ENCODE results near the gene NPIPB8. TPM values are rescaled to one million over a fixed set of nuclear protein-coding genes. Genes with fewer than 3 reads are reported as not detected.
"Not testable (repeated sequence)": the region's sequence is repeated elsewhere in the genome, so short reads cannot be mapped to it uniquely, and the experiment has no call there.

NPIPB8 gene
- total and polyA plus RNA-seq, 2 experiments from 2014 or later, result 0.14 TPM; not detected in 1

DNA sequence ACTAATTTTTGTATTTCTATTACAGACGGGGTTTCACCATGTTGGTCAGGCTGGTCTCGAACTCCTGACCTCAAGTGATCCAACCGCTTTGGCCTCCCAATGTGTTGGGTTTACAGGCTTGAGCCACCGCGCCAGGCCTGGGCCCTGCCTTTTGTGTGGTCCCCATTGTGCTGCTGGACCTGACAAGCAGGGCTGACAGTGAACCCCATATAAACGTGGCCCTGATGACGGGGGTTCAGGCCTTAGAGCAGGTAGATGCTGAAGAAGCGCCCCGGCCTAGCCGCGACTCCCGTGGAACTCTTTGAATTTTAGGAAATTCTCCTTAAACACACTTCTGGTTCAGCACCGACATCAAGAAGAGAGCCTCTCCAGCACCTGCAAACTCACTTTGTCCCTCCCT is 36.3 kb upstream of the NPIPB8 start:
- H3K9me3 Mint-ChIP-seq; H2AFZ ChIP-seq; H3K27me3 Mint-ChIP-seq (ENCODE audit: insufficient read depth, low read depth, poor library complexity); H3K27me3 ChIP-seq (ENCODE audit: insufficient read depth); H4K20me1 ChIP-seq (replicated peaks; ENCODE audit: insufficient read depth); H3K36me3 Mint-ChIP-seq (ENCODE audit: low read depth); H3F3A ChIP-seq (replicated peaks; ENCODE audit: low read depth); H3K4me1 ChIP-seq (ENCODE audit: insufficient read depth); H3K4me2 ChIP-seq; DNase-seq (ENCODE audit: low spot score); H3K79me2 ChIP-seq (replicated peaks; ENCODE audit: insufficient read depth); H3K27ac Mint-ChIP-seq; H3K27ac ChIP-seq (ENCODE audit: low read depth); ATAC-seq; H3K4me3 ChIP-seq; H3K36me3 ChIP-seq (ENCODE audit: insufficient read depth); H3K9me2 ChIP-seq (ENCODE audit: insufficient read depth): not testable (repeated sequence)
- Mint-ChIP-seq H3K4me3 (peak overlapping the region; percentile 57; the same call in 2 of the 3 replicates), H3K4me1 (peaks cover 15% of the 10 kb centered on the region; the same call in 2 of the 3 replicates)

GRCh38 chr16:28602062-28602461 is 35.8 kb upstream of the NPIPB8 start:
- not testable (repeated sequence) for H3K36me3 ChIP-seq (ENCODE audit: insufficient read depth); H3K9me2 ChIP-seq (ENCODE audit: insufficient read depth); H3K9me3 Mint-ChIP-seq; H3K4me3 Mint-ChIP-seq; H3K79me2 ChIP-seq (replicated peaks; ENCODE audit: insufficient read depth); H2AFZ ChIP-seq; H3K4me2 ChIP-seq; ATAC-seq; H3K4me3 ChIP-seq; H3F3A ChIP-seq (replicated peaks; ENCODE audit: low read depth); H3K27ac ChIP-seq (ENCODE audit: low read depth); H3K27me3 Mint-ChIP-seq (ENCODE audit: insufficient read depth, low read depth, poor library complexity); H3K27ac Mint-ChIP-seq; H4K20me1 ChIP-seq (replicated peaks; ENCODE audit: insufficient read depth); H3K4me1 ChIP-seq (ENCODE audit: insufficient read depth); DNase-seq (ENCODE audit: low spot score); H3K27me3 ChIP-seq (ENCODE audit: insufficient read depth); H3K36me3 Mint-ChIP-seq (ENCODE audit: low read depth)
- peaks cover 11% of the 10 kb centered on the region; the same call in 2 of the 3 replicates for H3K4me1 Mint-ChIP-seq

GRCh38 chr16:28602529-28602928 is 35.3 kb upstream of the NPIPB8 start:
- ATAC-seq, result no peak
- TF ChIP-seq EZH2phosphoT487 (IDR thresholded peaks at IDR 0.05; ENCODE audit: unreplicated experiment) (no peak), ETS1 (IDR thresholded peaks at IDR 0.05) (no peak), ZNF114 (CRISPR knock-in tag; IDR thresholded peaks at IDR 0.05) (no peak), JUNB (IDR thresholded peaks at IDR 0.05; ENCODE audit: unreplicated experiment) (no peak), CREB1 (CRISPR knock-in tag; IDR thresholded peaks at IDR 0.05; ENCODE audit: low read depth) (no peak), NANOG (IDR thresholded peaks at IDR 0.05; ENCODE audit: borderline replicate concordance) (no peak), CTCF (conservative IDR thresholded peaks at IDR 0.05; ENCODE audit: low read depth in 2 of 2) (no peak)
- TF ChIP-seq, protein P1, sequence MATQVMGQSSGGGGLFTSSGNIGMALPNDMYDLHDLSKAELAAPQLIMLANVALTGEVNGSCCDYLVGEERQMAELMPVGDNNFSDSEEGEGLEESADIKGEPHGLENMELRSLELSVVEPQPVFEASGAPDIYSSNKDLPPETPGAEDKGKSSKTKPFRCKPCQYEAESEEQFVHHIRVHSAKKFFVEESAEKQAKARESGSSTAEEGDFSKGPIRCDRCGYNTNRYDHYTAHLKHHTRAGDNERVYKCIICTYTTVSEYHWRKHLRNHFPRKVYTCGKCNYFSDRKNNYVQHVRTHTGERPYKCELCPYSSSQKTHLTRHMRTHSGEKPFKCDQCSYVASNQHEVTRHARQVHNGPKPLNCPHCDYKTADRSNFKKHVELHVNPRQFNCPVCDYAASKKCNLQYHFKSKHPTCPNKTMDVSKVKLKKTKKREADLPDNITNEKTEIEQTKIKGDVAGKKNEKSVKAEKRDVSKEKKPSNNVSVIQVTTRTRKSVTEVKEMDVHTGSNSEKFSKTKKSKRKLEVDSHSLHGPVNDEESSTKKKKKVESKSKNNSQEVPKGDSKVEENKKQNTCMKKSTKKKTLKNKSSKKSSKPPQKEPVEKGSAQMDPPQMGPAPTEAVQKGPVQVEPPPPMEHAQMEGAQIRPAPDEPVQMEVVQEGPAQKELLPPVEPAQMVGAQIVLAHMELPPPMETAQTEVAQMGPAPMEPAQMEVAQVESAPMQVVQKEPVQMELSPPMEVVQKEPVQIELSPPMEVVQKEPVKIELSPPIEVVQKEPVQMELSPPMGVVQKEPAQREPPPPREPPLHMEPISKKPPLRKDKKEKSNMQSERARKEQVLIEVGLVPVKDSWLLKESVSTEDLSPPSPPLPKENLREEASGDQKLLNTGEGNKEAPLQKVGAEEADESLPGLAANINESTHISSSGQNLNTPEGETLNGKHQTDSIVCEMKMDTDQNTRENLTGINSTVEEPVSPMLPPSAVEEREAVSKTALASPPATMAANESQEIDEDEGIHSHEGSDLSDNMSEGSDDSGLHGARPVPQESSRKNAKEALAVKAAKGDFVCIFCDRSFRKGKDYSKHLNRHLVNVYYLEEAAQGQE (IDR thresholded peaks at IDR 0.05; ENCODE audit: unreplicated experiment), result no peak

More at GRCh38 chr16:28602529-28602928, 35.3 kb upstream of the NPIPB8 start:
- H3K4me1 ChIP-seq (ENCODE audit: insufficient read depth), result no peaks in the 10 kb centered on the region
- H4K20me1 ChIP-seq (replicated peaks; ENCODE audit: insufficient read depth), result no peaks in the 10 kb centered on the region
- DNase-seq (ENCODE audit: low spot score), result no peak
- no peak overlapping the region for H2AFZ ChIP-seq
- no peak overlapping the region for H3K4me3 Mint-ChIP-seq
- no peaks in the 10 kb centered on the region for H3F3A ChIP-seq (replicated peaks; ENCODE audit: low read depth)
- H3K4me3 ChIP-seq, result no peak overlapping the region
- no peaks in the 10 kb centered on the region for H3K79me2 ChIP-seq (replicated peaks; ENCODE audit: insufficient read depth)
- no peaks in the 10 kb centered on the region for H3K27me3 ChIP-seq (ENCODE audit: insufficient read depth)
- H3K27ac ChIP-seq (ENCODE audit: low read depth), result no peak overlapping the region
- H3K9me3 Mint-ChIP-seq, result no peaks in the 10 kb centered on the region
- peaks cover 6% of the 10 kb centered on the region; the same call in 2 of the 3 replicates for H3K4me1 Mint-ChIP-seq
- peaks cover 3% of the 10 kb centered on the region for H3K27me3 Mint-ChIP-seq (ENCODE audit: insufficient read depth, low read depth, poor library complexity)
- H3K36me3 ChIP-seq (ENCODE audit: insufficient read depth), result no peaks in the 10 kb centered on the region
- no peaks in the 10 kb centered on the region for H3K36me3 Mint-ChIP-seq (ENCODE audit: low read depth)
- H3K9me2 ChIP-seq (ENCODE audit: insufficient read depth), result no peaks in the 10 kb centered on the region
- H3K4me2 ChIP-seq, result no peak overlapping the region
- H3K27ac Mint-ChIP-seq, result no peak overlapping the region
